PC-9 (cell line): ENCODE results near the gene FAM20C. TPM values are rescaled to one million over a fixed set of nuclear protein-coding genes. Genes with fewer than 3 reads are reported as not detected.
"Not testable (repeated sequence)": the region's sequence is repeated elsewhere in the genome, so short reads cannot be mapped to it uniquely, and the experiment has no call there.

ENCODE experiments used
- BruUV-seq: library from RNA; stranded (reverse); fragments of 400-500 nt; replicated peaks from 2 replicates; lab custom pipeline; 2021; lab: Mats Ljungman, UMichigan
- CTCF ChIA-PET: fragments of 300-600 bp; sonication (Branson Sonifier 250); formaldehyde crosslinking; loops from one replicate; lab custom pipeline; 2022; ENCODE audit warnings: antibody characterized with exemption; lab: Charles Lee
- POLR2A ChIA-PET: fragments of 300-600 bp; sonication (Branson Sonifier 250); formaldehyde crosslinking; loops from one replicate; lab custom pipeline; 2022; ENCODE audit warnings: antibody characterized with exemption; ENCODE audit not compliant: unreplicated experiment; lab: Charles Lee
- DNase-seq, 2 experiments: peaks; one replicate each; pipeline versions ENCODE4 v3.0.0 to v3.0.0-alpha.2; 2015 to 2022; ENCODE audit warnings: mixed read lengths in 1 of 2
- H2AFZ ChIP-seq: fragments of 200-600 bp; sonication (generic); 2 replicates; pipeline ENCODE4 v1.8.1; 2017; ENCODE audit warnings: antibody characterized with exemption
- H3F3A ChIP-seq: fragments of 200-600 bp; sonication (generic); 2 replicates; pipeline ENCODE4 v1.8.1; 2017; ENCODE audit warnings: antibody characterized with exemption, mild to moderate bottlenecking, low read depth; ENCODE audit not compliant: insufficient read depth
- H3K27ac ChIP-seq: fragments of 200-600 bp; sonication (generic); 2 replicates; pipeline ENCODE4 v1.6.1; 2016; ENCODE audit warnings: mixed run types
- H3K27me3 ChIP-seq: fragments of 200-600 bp; sonication (generic); 2 replicates; pipeline ENCODE4 v1.6.1; 2016; ENCODE audit warnings: low read depth, mixed run types; ENCODE audit not compliant: insufficient read depth
- H3K36me3 ChIP-seq: fragments of 200-600 bp; sonication (generic); 2 replicates; pipeline ENCODE4 v1.6.1; 2016; ENCODE audit warnings: low read depth, mixed run types
- H3K4me1 ChIP-seq: fragments of 200-600 bp; sonication (generic); replicated peaks from 2 replicates; pipeline ENCODE4 v1.6.1; 2016; ENCODE audit warnings: mixed run types; ENCODE audit not compliant: insufficient read depth
- H3K4me2 ChIP-seq: fragments of 200-600 bp; sonication (generic); 2 replicates; pipeline ENCODE4 v1.6.1; 2017; ENCODE audit warnings: mixed run types
- H3K4me3 ChIP-seq: fragments of 200-600 bp; sonication (generic); 2 replicates; pipeline ENCODE4 v1.6.1; 2016; ENCODE audit warnings: mixed run types
- H3K79me2 ChIP-seq: fragments of 200-600 bp; sonication (generic); 2 replicates; pipeline ENCODE4 v1.6.1; 2017; ENCODE audit warnings: low read depth, mixed run types
- H3K9me2 ChIP-seq: fragments of 200-600 bp; sonication (generic); 2 replicates; pipeline ENCODE4 v1.8.1; 2017; ENCODE audit warnings: mild to moderate bottlenecking; ENCODE audit not compliant: insufficient read depth
- H3K9me3 ChIP-seq: fragments of 200-600 bp; sonication (generic); 2 replicates; pipeline ENCODE4 v1.8.1; 2016; ENCODE audit warnings: low read depth; ENCODE audit not compliant: insufficient read depth
- H4K20me1 ChIP-seq: fragments of 200-600 bp; sonication (generic); 2 replicates; pipeline ENCODE4 v1.8.1; 2017; ENCODE audit not compliant: insufficient read depth
- CTCF ChIP-seq: fragments of 200-600 bp; sonication (generic); conservative IDR thresholded peaks from 2 replicates; pipeline ENCODE4 v1.6.1; 2017; ENCODE audit warnings: mixed run types, antibody characterized with exemption, mild to moderate bottlenecking, moderate library complexity
- EZH2 ChIP-seq: fragments of 200-600 bp; sonication (generic); IDR thresholded peaks from 2 replicates; pipeline ENCODE4 v1.8.0; 2017; ENCODE audit warnings: antibody characterized with exemption, low read depth
- intact Hi-C: fragments of 100-400 bp; cut with micrococcal nuclease; formaldehyde crosslinking; loops from one replicate; pipeline ENCODE4 v1.10.0; 2022; ENCODE audit not compliant: unreplicated experiment
- total RNA-seq: library from RNA; stranded (reverse); gene quantifications from 2 replicates; pipeline ENCODE4 v1.2.3, GENCODE V29; 2021

Gene FAM20C
- total RNA-seq, 1 experiment from 2014 or later: 31.0 TPM

GRCh38 chr7:296373-296945 is 104.1 kb downstream of the FAM20C start:
- Histone ChIP-seq H2AFZ (no peak overlapping the region), H3F3A (no peaks in the 10 kb centered on the region), H3K4me3 (no peak overlapping the region), H3K9me2 (no peaks in the 10 kb centered on the region), H3K79me2 (no peaks in the 10 kb centered on the region), H3K9me3 (no peaks in the 10 kb centered on the region), H3K27ac (no peak overlapping the region), H3K36me3 (no peaks in the 10 kb centered on the region), H3K4me1 (no peaks in the 10 kb centered on the region), H3K4me2 (no peak overlapping the region), H3K27me3 (peaks cover 62% of the 10 kb centered on the region), H4K20me1 (no peaks in the 10 kb centered on the region)
- POLR2A ChIA-PET: no interaction called here
- DNase-seq: no peak
- intact Hi-C loops: no loop called here
- TF ChIP-seq EZH2 (no peak), CTCF (no peak)
- no TSS peak for BruUV-seq
- CTCF ChIA-PET: interaction anchor here (0.8 kb wide), 1 partner anchor 21 kb away, joined by 5 read pairs; no protein-coding TSS in a partner anchor

- H3K4me1 ChIP-seq, H4K20me1 ChIP-seq, H3F3A ChIP-seq, H3K9me3 ChIP-seq, H3K27ac ChIP-seq, intact Hi-C loops, DNase-seq, H3K4me3 ChIP-seq, BruUV-seq, POLR2A ChIA-PET, H3K36me3 ChIP-seq, H3K9me2 ChIP-seq, H3K79me2 ChIP-seq, H3K4me2 ChIP-seq, H2AFZ ChIP-seq: not testable (repeated sequence)
- H3K27me3 ChIP-seq: peaks cover 66% of the 10 kb centered on the region
- CTCF ChIA-PET: interaction anchor here (0.8 kb wide), 1 partner anchor 22 kb away, joined by 5 read pairs; no protein-coding TSS in a partner anchor
Observed at GRCh38 chr7:297141-297540, 104.8 kb downstream of the FAM20C start.

GRCh38 chr7:297611-298374 is 105.4 kb downstream of the FAM20C start:
- H3K4me2 ChIP-seq: no peak overlapping the region
- H3K9me3 ChIP-seq: no peaks in the 10 kb centered on the region
- H4K20me1 ChIP-seq: no peaks in the 10 kb centered on the region
- CTCF ChIA-PET: interaction anchor here (0.8 kb wide), 1 partner anchor 22 kb away, joined by 5 read pairs; no protein-coding TSS in a partner anchor
- no peak overlapping the region for H2AFZ ChIP-seq
- intact Hi-C loops: no loop called here
- no peaks in the 10 kb centered on the region for H3K4me1 ChIP-seq
- no peak overlapping the region for H3K4me3 ChIP-seq
- no peaks in the 10 kb centered on the region for H3K36me3 ChIP-seq
- H3K27ac ChIP-seq: no peak overlapping the region
- no peaks in the 10 kb centered on the region for H3F3A ChIP-seq
- POLR2A ChIA-PET: no interaction called here
- H3K79me2 ChIP-seq: no peaks in the 10 kb centered on the region
- H3K27me3 ChIP-seq: peaks cover 60% of the 10 kb centered on the region
- no TSS peak for BruUV-seq
- DNase-seq: no peak
- no peaks in the 10 kb centered on the region for H3K9me2 ChIP-seq
- TF ChIP-seq CTCF: no peak
- TF ChIP-seq EZH2: no peak
